ENCODE measurements around the gene TPRG1L.

The TPRG1L gene

GRCh38 chr1:3594706-3595377 lies 30.0 kb upstream of the TPRG1L start:
- DNase-seq, result no peak

GRCh38 chr1:3595949-3596348 lies 28.9 kb upstream of the TPRG1L start:
- DNase-seq, result no peak

GRCh38 chr1:3596663-3597598 lies 27.9 kb upstream of the TPRG1L start:
- no peak for DNase-seq

- no peak for DNase-seq
These were observed 27.2 kb upstream of the TPRG1L start for GRCh38 chr1:3597599-3597964.

- no peak for DNase-seq
These were observed 26.7 kb upstream of the TPRG1L start for GRCh38 chr1:3598051-3598491.

- no peak for DNase-seq
These were observed 26.1 kb upstream of the TPRG1L start for GRCh38 chr1:3598522-3599285.

GRCh38 chr1:3599286-3599811 lies 25.5 kb upstream of the TPRG1L start:
- DNase-seq, result no peak

GRCh38 chr1:3599816-3600215 lies 25.0 kb upstream of the TPRG1L start:
- DNase-seq, result no peak

GRCh38 chr1:3600354-3600753 lies 24.5 kb upstream of the TPRG1L start:
- no peak for DNase-seq

GRCh38 chr1:3601743-3602142 lies 23.1 kb upstream of the TPRG1L start:
- no peak for DNase-seq

- no peak for DNase-seq
These were observed 22.4 kb upstream of the TPRG1L start for GRCh38 chr1:3602375-3602774.

GRCh38 chr1:3603156-3603555 lies 21.7 kb upstream of the TPRG1L start:
- no peak for DNase-seq

GRCh38 chr1:3603571-3604467 lies 21.0 kb upstream of the TPRG1L start:
- DNase-seq, result no peak

GRCh38 chr1:3604468-3604974 lies 20.3 kb upstream of the TPRG1L start:
- DNase-seq, result no peak

GRCh38 chr1:3604997-3605823 lies 19.6 kb upstream of the TPRG1L start:
- no peak for DNase-seq

GRCh38 chr1:3606779-3607702 lies 17.8 kb upstream of the TPRG1L start:
- no peak for DNase-seq

- DNase-seq, result no peak
These were observed 17.1 kb upstream of the TPRG1L start for GRCh38 chr1:3607703-3608065.

- no peak for DNase-seq
These were observed 16.7 kb upstream of the TPRG1L start for GRCh38 chr1:3608154-3608553.

GRCh38 chr1:3609016-3609768 lies 15.6 kb upstream of the TPRG1L start:
- no peak for DNase-seq

All from fibroblast of skin of right biceps (primary cell).